Skeletal muscle tissue (tissue), 4 donors: ENCODE data around the gene LRRC47. TPM values are rescaled to one million over a fixed set of nuclear protein-coding genes. Genes with fewer than 3 reads are reported as not detected.

Source experiments
- H3K27ac ChIP-seq: one replicate; pipeline ENCODE4 v1.7.0; 2013; ENCODE audit warnings: mild to moderate bottlenecking, low read depth, low read length, inconsistent platforms
- H3K27me3 ChIP-seq, 3 donors: one replicate each; pipeline ENCODE4 v1.7.0; 2013; ENCODE audit warnings: low read length in 3 of 3; ENCODE audit not compliant: control insufficient read depth in 3 of 3, insufficient read depth in 3 of 3
- H3K36me3 ChIP-seq, 3 donors: one replicate each; pipeline ENCODE4 v1.7.0; 2013; ENCODE audit warnings: low read length in 3 of 3; ENCODE audit not compliant: control insufficient read depth in 3 of 3, insufficient read depth in 3 of 3
- H3K4me1 ChIP-seq, 3 donors: one replicate each; pipeline ENCODE4 v1.7.0; 2013; ENCODE audit warnings: low read length in 3 of 3, mild to moderate bottlenecking in 3 of 3; ENCODE audit not compliant: control insufficient read depth in 3 of 3, insufficient read depth in 3 of 3
- H3K4me3 ChIP-seq, 3 donors: one replicate each; pipeline ENCODE4 v1.7.0; 2013; ENCODE audit warnings: low read length in 3 of 3
- H3K9ac ChIP-seq, 3 donors: one replicate each; pipeline ENCODE4 v1.7.0; 2013; ENCODE audit warnings: low read length in 3 of 3, mild to moderate bottlenecking in 3 of 3, moderate library complexity in 2 of 3, low read depth in 1 of 3
- H3K9me3 ChIP-seq, 3 donors: one replicate each; pipeline ENCODE4 v1.7.0; 2013; ENCODE audit warnings: low read length in 3 of 3; ENCODE audit not compliant: control insufficient read depth in 3 of 3
- total RNA-seq: library from RNA; depleted of rRNA; stranded (reverse); fragments of >200 nt; gene quantifications from one replicate; pipeline ENCODE4 v1.2.3, GENCODE V29; 2014
- donor health status: Osteomylitis.

LRRC47 gene
- total RNA-seq, 1 donor from 2014 or later: 28.7 TPM

DNA sequence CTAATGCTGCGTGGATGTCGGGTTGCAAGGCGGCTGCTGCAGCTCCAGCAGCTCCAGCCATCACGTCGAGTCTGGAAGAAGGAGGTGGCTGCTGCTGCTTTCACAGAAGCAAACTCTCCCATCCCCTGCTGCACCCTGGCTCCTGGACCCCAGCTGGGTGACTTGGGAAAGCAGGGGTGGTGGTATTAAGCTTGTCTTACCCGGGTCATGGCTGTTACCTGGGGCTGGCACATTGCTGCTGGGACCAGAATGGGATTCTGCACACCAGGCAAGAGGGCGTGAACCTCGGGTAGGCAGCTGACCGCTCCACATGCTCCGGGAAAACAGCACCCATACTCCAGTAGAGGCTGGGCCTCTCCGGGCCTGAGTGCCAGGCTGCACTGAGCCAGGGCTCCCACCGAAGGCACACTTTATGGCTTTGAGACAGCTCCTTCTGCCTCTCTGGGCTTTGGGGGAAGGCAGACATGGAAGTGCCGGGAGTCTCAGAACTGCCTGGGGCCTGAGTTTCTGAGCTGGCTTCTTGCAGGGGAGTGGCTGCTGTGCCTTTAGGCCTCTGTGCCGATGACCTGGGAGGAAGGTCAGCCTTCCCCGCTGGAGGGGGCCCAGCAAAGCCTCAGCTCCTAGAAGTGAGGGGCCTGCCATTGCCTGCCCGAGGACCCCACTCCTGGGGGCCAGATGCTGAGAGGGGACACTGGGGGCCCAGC is 22.6 kb downstream of the LRRC47 start:
- no peaks in the 10 kb centered on the region for H3K9me3 ChIP-seq
- no peak overlapping the region for H3K4me3 ChIP-seq
- H3K27ac ChIP-seq: no peak overlapping the region
- peaks cover 0 to 2% (median 0%) of the 10 kb centered on the region in 3 donors for H3K36me3 ChIP-seq
- peaks cover 0 to 4% (median 0%) of the 10 kb centered on the region in 3 donors for H3K27me3 ChIP-seq
- peaks cover 18 to 41% (median 28%) of the 10 kb centered on the region in 3 donors for H3K4me1 ChIP-seq
- peak overlapping the region in 1 of 3 donors; percentile 33 for H3K9ac ChIP-seq

GRCh38 chr1:3772715-3773571 is 23.4 kb downstream of the LRRC47 start, which contains the start of gene SMIM1:
Gene SMIM1 (plus strand): TSS chr1:3772749. CDS start chr1:3775374, 2,625 bp downstream.
- Histone ChIP-seq H3K9ac (peak within 1 kb of the TSS in 2 of 3 donors; percentile 50 to 53), H3K36me3 (no peaks in the 10 kb centered on the region), H3K9me3 (no peaks in the 10 kb centered on the region), H3K27me3 (peaks cover 0 to 8% (median 6%) of the 10 kb centered on the region in 3 donors), H3K27ac (no peak within 1 kb of the TSS), H3K4me3 (peak within 1 kb of the TSS; percentile 48 to 68 (median 52)), H3K4me1 (peaks cover 11 to 34% (median 21%) of the 10 kb centered on the region in 3 donors)

DNA sequence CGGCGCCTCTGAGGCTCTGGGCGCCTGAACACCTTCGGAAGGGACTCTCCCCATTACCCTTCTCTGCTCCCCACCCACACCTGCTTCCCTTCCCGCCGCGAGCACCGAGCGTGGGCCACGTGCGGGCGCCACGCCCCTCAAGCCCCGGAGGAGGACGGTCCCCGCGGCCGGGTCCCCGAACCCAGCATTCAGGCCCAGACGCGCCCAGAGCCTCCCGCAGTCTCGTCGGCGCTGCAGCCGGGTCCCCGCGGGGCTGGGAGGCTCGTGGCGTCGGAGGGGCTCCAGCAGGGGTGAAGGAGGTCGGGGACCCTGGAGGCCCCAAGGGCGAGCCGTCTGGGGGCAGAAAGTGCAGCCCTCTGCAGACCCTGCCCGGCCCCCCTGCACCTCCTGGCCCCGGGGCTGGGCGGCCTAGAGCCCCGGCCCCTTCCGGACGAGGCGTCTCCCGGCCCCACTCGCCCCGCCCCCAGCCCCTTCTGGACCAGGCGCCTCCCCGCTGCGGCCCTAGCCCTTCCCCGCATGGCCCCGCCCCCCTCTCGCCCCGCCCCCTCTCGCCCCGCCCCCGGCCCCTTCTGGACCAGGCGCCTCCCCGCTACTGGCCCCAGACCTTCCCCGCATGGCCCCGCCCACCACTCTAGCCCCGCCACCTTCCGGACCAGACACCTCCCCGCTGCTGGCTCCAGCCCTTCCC is 24.1 kb downstream of the LRRC47 start:
- H3K9ac ChIP-seq: peak overlapping the region in 2 of 3 donors; percentile 45 to 53
- no peaks in the 10 kb centered on the region for H3K36me3 ChIP-seq
- no peak overlapping the region for H3K27ac ChIP-seq
- H3K27me3 ChIP-seq: peaks cover 3 to 11% (median 10%) of the 10 kb centered on the region in 3 donors
- H3K9me3 ChIP-seq: no peaks in the 10 kb centered on the region
- H3K4me3 ChIP-seq: peak overlapping the region; percentile 48 to 68 (median 52)
- peaks cover 11 to 34% (median 19%) of the 10 kb centered on the region in 3 donors for H3K4me1 ChIP-seq

DNA sequence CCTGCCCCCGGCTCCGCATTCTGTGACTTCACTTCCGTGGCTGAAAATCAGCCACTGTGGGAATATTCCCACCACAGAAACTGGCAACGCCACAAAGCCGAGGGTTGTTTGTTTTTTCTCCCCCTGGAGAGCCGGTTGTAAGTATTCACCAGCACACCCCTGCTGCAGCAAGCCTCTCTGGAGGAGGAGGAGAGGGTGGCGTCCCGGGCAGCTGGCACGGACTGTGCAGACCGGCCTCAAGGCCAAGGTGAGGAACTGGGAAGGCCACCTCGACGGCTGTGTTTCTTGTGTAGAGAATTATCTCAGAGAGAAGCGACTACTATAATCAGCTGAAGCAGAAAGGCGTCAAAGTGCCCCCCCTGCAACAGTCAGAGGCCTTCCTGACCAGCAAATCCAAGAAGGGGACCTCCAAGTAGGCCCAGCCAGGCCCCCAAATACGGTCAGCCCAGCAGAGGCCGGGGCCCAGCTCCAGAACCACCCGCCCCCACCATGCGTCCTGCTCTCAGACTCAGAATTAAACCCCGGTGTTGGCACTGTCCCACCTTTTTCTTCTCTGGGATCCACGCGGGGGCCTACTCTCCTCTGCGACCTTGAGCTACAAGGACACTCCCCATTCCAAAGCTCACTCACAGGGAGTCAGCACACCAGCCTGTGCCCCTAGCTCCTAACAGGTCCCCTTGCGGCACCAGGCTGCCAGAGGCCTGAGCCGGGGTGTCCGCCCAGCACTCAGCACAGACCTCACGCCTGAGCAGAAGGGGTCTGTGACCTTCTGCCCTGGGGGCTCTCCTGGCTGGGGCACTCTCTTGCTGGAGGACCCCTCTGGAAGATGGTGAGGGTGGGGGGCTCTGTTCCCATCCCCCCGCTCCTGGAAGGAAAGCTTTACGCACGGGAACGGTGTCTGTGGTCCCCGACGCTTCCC is 24.9 kb downstream of the LRRC47 start:
- H3K9ac ChIP-seq: peak overlapping the region in 2 of 3 donors; percentile 45 to 53
- H3K36me3 ChIP-seq: no peaks in the 10 kb centered on the region
- H3K27ac ChIP-seq: no peak overlapping the region

GRCh38 chr1:3770047-3770765 is 26.1 kb downstream of the LRRC47 start:
- H3K27ac ChIP-seq: no peak overlapping the region
- H3K9ac ChIP-seq: no peak overlapping the region
- no peak overlapping the region for H3K4me3 ChIP-seq
- no peaks in the 10 kb centered on the region for H3K9me3 ChIP-seq
- H3K4me1 ChIP-seq: peaks cover 5 to 23% (median 14%) of the 10 kb centered on the region in 3 donors
- no peaks in the 10 kb centered on the region for H3K36me3 ChIP-seq
- peaks cover 3 to 14% (median 13%) of the 10 kb centered on the region in 3 donors for H3K27me3 ChIP-seq

More for the DNA sequence above, 24.9 kb downstream of the LRRC47 start:
- Histone ChIP-seq H3K27me3 (peaks cover 3 to 14% (median 13%) of the 10 kb centered on the region in 3 donors), H3K4me1 (peaks cover 11 to 34% (median 19%) of the 10 kb centered on the region in 3 donors), H3K9me3 (no peaks in the 10 kb centered on the region), H3K4me3 (peak overlapping the region; percentile 48 to 68 (median 52))

- H3K36me3 ChIP-seq: no peaks in the 10 kb centered on the region
- H3K4me3 ChIP-seq: no peak overlapping the region
- no peak overlapping the region for H3K27ac ChIP-seq
- peaks cover 5 to 20% (median 14%) of the 10 kb centered on the region in 3 donors for H3K4me1 ChIP-seq
- peaks cover 3 to 15% (median 15%) of the 10 kb centered on the region in 3 donors for H3K27me3 ChIP-seq
- no peaks in the 10 kb centered on the region for H3K9me3 ChIP-seq
- no peak overlapping the region for H3K9ac ChIP-seq
These were observed 27.4 kb downstream of the LRRC47 start for GRCh38 chr1:3768811-3769390.

GRCh38 chr1:3767328-3767925 is 28.9 kb downstream of the LRRC47 start:
- Histone ChIP-seq H3K4me3 (no peak overlapping the region), H3K9ac (no peak overlapping the region), H3K36me3 (no peaks in the 10 kb centered on the region), H3K9me3 (no peaks in the 10 kb centered on the region), H3K27ac (no peak overlapping the region), H3K27me3 (peaks cover 5 to 23% (median 18%) of the 10 kb centered on the region in 3 donors), H3K4me1 (peaks cover 5 to 11% (median 8%) of the 10 kb centered on the region in 3 donors)
